ENCODE measurements around the gene CD79A.

GRCh38 chr19:41930322-41930722 lies 53.2 kb downstream of the CD79A start:
- TF ChIP-seq POLR2AphosphoS5 (IDR thresholded peaks at IDR 0.05; ENCODE audit: low read depth, low read length): no peak
- TF ChIP-seq POLR2A (IDR thresholded peaks at IDR 0.05; ENCODE audit: low read depth, low read length): no peak

All from GM12892 (cell line).